ENCODE data around the gene ICOSLG.
"Not testable (repeated sequence)": the region's sequence is repeated elsewhere in the genome, so short reads cannot be mapped to it uniquely, and the experiment has no call there.

DNA sequence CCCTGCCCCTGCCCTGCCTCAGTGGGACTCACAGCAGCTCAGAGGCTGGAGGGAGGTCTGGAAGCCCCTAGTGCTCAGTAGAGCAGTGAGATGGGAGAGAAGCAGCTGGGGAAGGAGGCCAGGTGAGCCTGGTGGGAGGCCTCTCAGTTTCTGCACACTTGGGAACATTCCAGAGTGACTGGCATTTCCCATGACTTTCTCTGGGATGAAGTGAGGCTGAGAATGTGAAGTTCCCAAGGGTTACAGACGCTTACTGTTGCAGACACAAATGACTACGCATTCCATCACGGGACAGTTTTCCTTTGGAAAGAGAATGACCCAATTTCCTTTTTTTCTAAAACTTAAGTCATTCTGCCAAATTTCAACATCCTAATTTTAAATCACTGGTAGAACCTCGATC is 59.2 kb downstream of the ICOSLG start:
- not testable (repeated sequence) for TF ChIP-seq CTCF, POLR2AphosphoS5, POLR2A (IDR thresholded peaks at IDR 0.05)
